GM12878 (cell line): ENCODE results near the gene RASGRP3. TPM values are rescaled to one million over a fixed set of nuclear protein-coding genes. Genes with fewer than 3 reads are reported as not detected.

Experiments
- ATAC-seq: fragments of 200-7000 bp; cut with Tn5 transposase; 3 replicates; pipeline ENCODE4 v1.9.1; 2020; ENCODE audit warnings: mild to moderate bottlenecking, moderate library complexity
- BruUV-seq: library from RNA; stranded (reverse); fragments of 400-500 nt; replicated peaks from 2 replicates; lab custom pipeline; 2021; lab: Mats Ljungman, UMichigan
- CTCF ChIA-PET: fragments of 300-600 bp; sonication (Branson Sonifier 250); formaldehyde crosslinking; extraction: SDS; loops from one replicate; lab custom pipeline; 2021; ENCODE audit warnings: inconsistent platforms; lab: Yijun Ruan, JAX
- POLR2A ChIA-PET: fragments of 350-600 bp; formaldehyde crosslinking; extraction: SDS; loops from one replicate; lab custom pipeline; 2021; ENCODE audit warnings: inconsistent platforms; lab: Charles Lee
- RAD21 ChIA-PET: fragments of 300-600 bp; sonication (Branson Sonifier 250); formaldehyde crosslinking; loops from one replicate; lab custom pipeline; 2023; ENCODE audit warnings: antibody characterized with exemption; ENCODE audit not compliant: unreplicated experiment; lab: Charles Lee
- SMC1A ChIA-PET: fragments of 300-600 bp; sonication (Branson Sonifier 250); formaldehyde crosslinking; loops from one replicate; lab custom pipeline; 2023; ENCODE audit not compliant: unreplicated experiment, uncharacterized antibody; lab: Charles Lee
- DNase-seq: peaks from one replicate; pipeline ENCODE4 v3.0.0-alpha.2; 2011; ENCODE audit warnings: low read depth, low spot score
- FAIRE-seq: peaks from 3 replicates; lab custom pipeline; 2011; peaks lifted over from hg19 to GRCh38; lab: Jason Lieb, UNC
- H2AFZ ChIP-seq: 2 replicates; pipeline ENCODE4 v1.6.0; 2011; ENCODE audit warnings: low read depth, low read length, control low read depth; ENCODE audit not compliant: control insufficient read depth
- H3K27ac ChIP-seq: 2 replicates; pipeline ENCODE4 v1.5.1; 2011; ENCODE audit warnings: control low read depth; ENCODE audit not compliant: control insufficient read depth, insufficient read depth
- H3K27me3 ChIP-seq, 2 experiments: replicated peaks in 1 of 2; 2 replicates each; pipeline versions ENCODE4 v1.6.0 to v1.6.1; 2011; ENCODE audit warnings: low read length in 1 of 2; ENCODE audit not compliant: control insufficient read depth in 2 of 2, insufficient read depth in 2 of 2
- H3K36me3 ChIP-seq, 2 experiments: 2 replicates each; pipeline ENCODE4 v1.5.1; 2011; ENCODE audit warnings: low read length in 1 of 2; ENCODE audit not compliant: control insufficient read depth in 2 of 2, insufficient read depth in 2 of 2
- H3K4me1 ChIP-seq: 2 replicates; pipeline ENCODE4 v1.6.1; 2011; ENCODE audit warnings: mild to moderate bottlenecking, low read length, moderate library complexity, mixed read lengths; ENCODE audit not compliant: control insufficient read depth, insufficient read depth
- H3K4me2 ChIP-seq: 2 replicates; pipeline ENCODE4 v1.6.0; 2011; ENCODE audit warnings: control low read depth; ENCODE audit not compliant: control insufficient read depth, insufficient read depth
- H3K4me3 ChIP-seq: fragments of 200-600 bp; sonication (generic); 2 replicates; pipeline ENCODE4 v1.5.1; 2016
- H3K79me2 ChIP-seq: 2 replicates; pipeline ENCODE4 v1.6.0; 2011; ENCODE audit warnings: low read length; ENCODE audit not compliant: control insufficient read depth, insufficient read depth
- H3K9ac ChIP-seq: 2 replicates; pipeline ENCODE4 v1.8.0; 2011; ENCODE audit warnings: low read length, control low read depth, mixed read lengths; ENCODE audit not compliant: control insufficient read depth, insufficient read depth
- H3K9me3 ChIP-seq: replicated peaks from 3 replicates; pipeline ENCODE4 v1.5.1; 2011; ENCODE audit warnings: mild to moderate bottlenecking, low read length; ENCODE audit not compliant: control insufficient read depth, insufficient read depth
- H4K20me1 ChIP-seq: 2 replicates; pipeline ENCODE4 v1.6.0; 2011; ENCODE audit not compliant: control insufficient read depth, insufficient read depth
- BHLHE40 ChIP-seq, 2 experiments: fragments of 450-650 bp in 1 of 2; IDR thresholded peaks; 2 replicates each; pipeline ENCODE4 v1.6.1; 2011 to 2017; ENCODE audit warnings: low read depth in 2 of 2, borderline replicate concordance in 1 of 2, improper control_type of control experiment in 1 of 2, low read length in 1 of 2, mild to moderate bottlenecking in 1 of 2
- EGR1 ChIP-seq, 2 experiments: IDR thresholded peaks; 1 replicate in 1 of 2; 2 replicates in 1 of 2; pipeline ENCODE4 v1.6.1; 2011 to 2012; ENCODE audit warnings: low read depth in 2 of 2, low read length in 2 of 2, borderline replicate concordance in 1 of 2, mild to moderate bottlenecking in 1 of 2, moderate library complexity in 1 of 2
- ETV6 ChIP-seq, 2 experiments: fragments of 450-650 bp in 1 of 2; IDR thresholded peaks in 1 of 2; conservative IDR thresholded peaks in 1 of 2; 2 replicates each; pipeline ENCODE4 v1.6.1; 2014; ENCODE audit warnings: antibody characterized with exemption in 1 of 2, borderline replicate concordance in 1 of 2, low read depth in 1 of 2, mild to moderate bottlenecking in 1 of 2, moderate library complexity in 1 of 2
- PAX8 ChIP-seq: fragments of 450-650 bp; IDR thresholded peaks from 2 replicates; pipeline ENCODE4 v1.6.1; 2017; ENCODE audit warnings: mild to moderate bottlenecking, moderate library complexity
- RAD21 ChIP-seq: IDR thresholded peaks from 2 replicates; pipeline ENCODE4 v1.6.1; 2011; ENCODE audit warnings: mild to moderate bottlenecking, low read depth, low read length, moderate library complexity; ENCODE audit not compliant: insufficient read depth
- SIN3A ChIP-seq: IDR thresholded peaks from 2 replicates; pipeline ENCODE4 v1.6.1; 2012; ENCODE audit warnings: low read depth, low read length, improper control_type of control experiment
- TARDBP ChIP-seq: IDR thresholded peaks from 2 replicates; pipeline ENCODE4 v1.6.1; 2016; ENCODE audit warnings: borderline replicate concordance
- WGBS: methylation state at CpG from one replicate; pipeline ENCODE4 v1.1.6; 2016; ENCODE audit warnings: low lambda C conversion rate; ENCODE audit not compliant: insufficient replicate concordance, insufficient coverage; ENCODE audit errors: missing lambda C conversion rate; 5-methylcytosine and 5-hydroxymethylcytosine counted together
- in situ Hi-C: fragments of 300-500 bp; cut with MboI; formaldehyde crosslinking; loops from 9 replicates; pipeline ENCODE4 v1.14.3; 2018; ENCODE audit warnings: mixed read lengths
- intact Hi-C: fragments of 100-400 bp; cut with micrococcal nuclease; formaldehyde crosslinking; loops from one replicate; pipeline ENCODE4 v1.14.2; 2022; ENCODE audit not compliant: unreplicated experiment
- polyA plus RNA-seq, 11 experiments: library from polyadenylated mRNA; depleted of rRNA in 4 of 11; unstranded in 6 of 11; stranded (reverse) in 5 of 11; fragments of >200 nt; fragmentation: Nextera tagmentation in 4 of 11; fragmentation: Illumina TruSeq in 1 of 11; extraction: Ambion mirVana in 4 of 11; extraction: Trizol in 1 of 11; gene quantifications; 1 replicate in 1 of 11; 2 replicates in 10 of 11; pipeline versions ENCODE4 v1.2.1 to v1.2.3, GENCODE V29; 2011 to 2016; ENCODE audit warnings: inconsistent platforms in 2 of 11, missing spikeins in 2 of 11, low read depth in 1 of 11
- total RNA-seq, 4 experiments: library from RNA; depleted of rRNA in 3 of 4; stranded (reverse); fragments of >200 nt in 3 of 4; fragmentation: Illumina TruSeq in 1 of 4; extraction: Trizol in 1 of 4; gene quantifications; 2 replicates each; pipeline versions ENCODE4 v1.2.1 to v1.2.3, GENCODE V29; 2013 to 2021
- TF ChIP-seq, protein P1 (sequence below): IDR thresholded peaks from 2 replicates; pipeline ENCODE4 v1.6.1; 2012; ENCODE audit warnings: improper control_type of control experiment, low read depth, low read length; ENCODE audit not compliant: insufficient replicate concordance
- TF ChIP-seq, protein P2 (sequence below): fragments of 450-650 bp; formaldehyde crosslinking; IDR thresholded peaks from 2 replicates; pipeline ENCODE4 v1.4.0; 2022; ENCODE audit warnings: mild to moderate bottlenecking, moderate library complexity
- TF ChIP-seq, protein P3 (sequence below): fragments of 450-650 bp; IDR thresholded peaks from 2 replicates; pipeline ENCODE4 v1.6.1; 2017; ENCODE audit warnings: mild to moderate bottlenecking, low read depth, inconsistent platforms; ENCODE audit not compliant: poor library complexity, severe bottlenecking

RASGRP3 gene
- total and polyA plus RNA-seq, 10 of the 15 experiments (the other 5 are each of a cell fraction or from before 2014, with no cell fraction given) = 31.6 to 106 (median 64.7) TPM

DNA sequence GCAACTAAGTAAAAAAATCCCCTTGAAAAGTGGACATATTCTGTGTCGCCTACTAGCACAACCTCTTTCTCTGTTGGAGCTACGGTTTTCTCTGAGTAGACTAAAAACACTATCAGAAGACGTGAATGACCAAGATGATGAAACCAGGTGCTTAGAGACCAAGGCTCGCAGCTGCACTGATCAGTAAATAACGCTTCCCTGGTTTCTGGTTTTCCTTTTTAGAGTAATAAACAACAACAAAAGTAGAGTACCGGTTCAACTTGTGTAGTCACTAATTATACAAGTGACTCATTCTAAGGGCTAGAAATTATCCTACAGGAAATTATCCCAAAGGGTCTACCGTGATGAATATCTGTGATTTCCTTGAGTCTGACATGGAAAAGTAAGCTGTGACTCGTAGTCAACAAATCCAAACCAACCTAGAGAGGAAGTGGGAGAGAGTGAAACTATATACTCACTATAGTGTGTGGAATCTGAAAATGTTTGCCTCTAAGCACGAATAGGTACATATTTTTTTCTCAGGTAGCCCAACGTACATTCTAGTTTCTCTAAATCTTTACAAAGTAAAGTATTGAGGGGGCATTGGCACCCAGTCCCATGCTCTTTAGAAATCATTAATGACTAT, 17.8 kb downstream of the RASGRP3 start:
- FAIRE-seq (peak; percentile 13), ATAC-seq (peak; percentile 59), DNase-seq (no peak)
- WGBS = under 1% methylated on average over 10 of the region's 10 CpGs
- no peaks in the 10 kb centered on the region for H3K9me3 ChIP-seq
- SMC1A ChIA-PET = interaction anchor here (1.0 to 15.4 kb wide), 8 partner anchors 8 to 89 kb away, joined by 3 to 258 read pairs (median 4); partner anchors contain the start of gene RASGRP3
- POLR2A ChIA-PET = interaction anchor here (0.6 to 3.3 kb wide), 8 partner anchors 10 to 106 kb away, joined by 3 to 36 read pairs (median 5); partner anchors contain the start of gene RASGRP3
- H3K4me1 ChIP-seq = peaks cover 75% of the 10 kb centered on the region
- H3K27ac ChIP-seq = peak overlapping the region; percentile 69
- BruUV-seq = no TSS peak
- peaks cover 97% of the 10 kb centered on the region for H3K79me2 ChIP-seq
- H2AFZ ChIP-seq = no peak overlapping the region
- peak overlapping the region; percentile 42 for H3K4me3 ChIP-seq
- H3K9ac ChIP-seq = peak overlapping the region; percentile 54
- CTCF ChIA-PET = interaction anchor here (1.3 to 4.0 kb wide), 6 partner anchors 9 to 89 kb away, joined by 3 to 26 read pairs (median 8); partner anchors contain the start of gene RASGRP3
- peaks cover 0 to 9% of the 10 kb centered on the region in 2 experiments; a peak in 2 of 4 replicates for H3K36me3 ChIP-seq
- no peaks in the 10 kb centered on the region for H3K27me3 ChIP-seq
- H4K20me1 ChIP-seq = no peaks in the 10 kb centered on the region
- in situ Hi-C loops = loop anchor here (25.0 kb wide), 1 partner anchor 1193 kb away; no protein-coding TSS in a partner anchor
- RAD21 ChIA-PET = interaction anchor here (1.1 to 15.9 kb wide), 5 partner anchors 9 to 105 kb away, joined by 3 to 222 read pairs (median 4); partner anchors contain the start of genes FAM98A and RASGRP3
- intact Hi-C loops = loop anchor here (10.0 kb wide), 1 partner anchor 1129 kb away; no protein-coding TSS in a partner anchor
- peak overlapping the region; percentile 62 for H3K4me2 ChIP-seq
- TF ChIP-seq, protein P1, sequence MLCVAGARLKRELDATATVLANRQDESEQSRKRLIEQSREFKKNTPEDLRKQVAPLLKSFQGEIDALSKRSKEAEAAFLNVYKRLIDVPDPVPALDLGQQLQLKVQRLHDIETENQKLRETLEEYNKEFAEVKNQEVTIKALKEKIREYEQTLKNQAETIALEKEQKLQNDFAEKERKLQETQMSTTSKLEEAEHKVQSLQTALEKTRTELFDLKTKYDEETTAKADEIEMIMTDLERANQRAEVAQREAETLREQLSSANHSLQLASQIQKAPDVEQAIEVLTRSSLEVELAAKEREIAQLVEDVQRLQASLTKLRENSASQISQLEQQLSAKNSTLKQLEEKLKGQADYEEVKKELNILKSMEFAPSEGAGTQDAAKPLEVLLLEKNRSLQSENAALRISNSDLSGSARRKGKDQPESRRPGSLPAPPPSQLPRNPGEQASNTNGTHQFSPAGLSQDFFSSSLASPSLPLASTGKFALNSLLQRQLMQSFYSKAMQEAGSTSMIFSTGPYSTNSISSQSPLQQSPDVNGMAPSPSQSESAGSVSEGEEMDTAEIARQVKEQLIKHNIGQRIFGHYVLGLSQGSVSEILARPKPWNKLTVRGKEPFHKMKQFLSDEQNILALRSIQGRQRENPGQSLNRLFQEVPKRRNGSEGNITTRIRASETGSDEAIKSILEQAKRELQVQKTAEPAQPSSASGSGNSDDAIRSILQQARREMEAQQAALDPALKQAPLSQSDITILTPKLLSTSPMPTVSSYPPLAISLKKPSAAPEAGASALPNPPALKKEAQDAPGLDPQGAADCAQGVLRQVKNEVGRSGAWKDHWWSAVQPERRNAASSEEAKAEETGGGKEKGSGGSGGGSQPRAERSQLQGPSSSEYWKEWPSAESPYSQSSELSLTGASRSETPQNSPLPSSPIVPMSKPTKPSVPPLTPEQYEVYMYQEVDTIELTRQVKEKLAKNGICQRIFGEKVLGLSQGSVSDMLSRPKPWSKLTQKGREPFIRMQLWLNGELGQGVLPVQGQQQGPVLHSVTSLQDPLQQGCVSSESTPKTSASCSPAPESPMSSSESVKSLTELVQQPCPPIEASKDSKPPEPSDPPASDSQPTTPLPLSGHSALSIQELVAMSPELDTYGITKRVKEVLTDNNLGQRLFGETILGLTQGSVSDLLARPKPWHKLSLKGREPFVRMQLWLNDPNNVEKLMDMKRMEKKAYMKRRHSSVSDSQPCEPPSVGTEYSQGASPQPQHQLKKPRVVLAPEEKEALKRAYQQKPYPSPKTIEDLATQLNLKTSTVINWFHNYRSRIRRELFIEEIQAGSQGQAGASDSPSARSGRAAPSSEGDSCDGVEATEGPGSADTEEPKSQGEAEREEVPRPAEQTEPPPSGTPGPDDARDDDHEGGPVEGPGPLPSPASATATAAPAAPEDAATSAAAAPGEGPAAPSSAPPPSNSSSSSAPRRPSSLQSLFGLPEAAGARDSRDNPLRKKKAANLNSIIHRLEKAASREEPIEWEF = peak; percentile 48
- TF ChIP-seq, protein P2, sequence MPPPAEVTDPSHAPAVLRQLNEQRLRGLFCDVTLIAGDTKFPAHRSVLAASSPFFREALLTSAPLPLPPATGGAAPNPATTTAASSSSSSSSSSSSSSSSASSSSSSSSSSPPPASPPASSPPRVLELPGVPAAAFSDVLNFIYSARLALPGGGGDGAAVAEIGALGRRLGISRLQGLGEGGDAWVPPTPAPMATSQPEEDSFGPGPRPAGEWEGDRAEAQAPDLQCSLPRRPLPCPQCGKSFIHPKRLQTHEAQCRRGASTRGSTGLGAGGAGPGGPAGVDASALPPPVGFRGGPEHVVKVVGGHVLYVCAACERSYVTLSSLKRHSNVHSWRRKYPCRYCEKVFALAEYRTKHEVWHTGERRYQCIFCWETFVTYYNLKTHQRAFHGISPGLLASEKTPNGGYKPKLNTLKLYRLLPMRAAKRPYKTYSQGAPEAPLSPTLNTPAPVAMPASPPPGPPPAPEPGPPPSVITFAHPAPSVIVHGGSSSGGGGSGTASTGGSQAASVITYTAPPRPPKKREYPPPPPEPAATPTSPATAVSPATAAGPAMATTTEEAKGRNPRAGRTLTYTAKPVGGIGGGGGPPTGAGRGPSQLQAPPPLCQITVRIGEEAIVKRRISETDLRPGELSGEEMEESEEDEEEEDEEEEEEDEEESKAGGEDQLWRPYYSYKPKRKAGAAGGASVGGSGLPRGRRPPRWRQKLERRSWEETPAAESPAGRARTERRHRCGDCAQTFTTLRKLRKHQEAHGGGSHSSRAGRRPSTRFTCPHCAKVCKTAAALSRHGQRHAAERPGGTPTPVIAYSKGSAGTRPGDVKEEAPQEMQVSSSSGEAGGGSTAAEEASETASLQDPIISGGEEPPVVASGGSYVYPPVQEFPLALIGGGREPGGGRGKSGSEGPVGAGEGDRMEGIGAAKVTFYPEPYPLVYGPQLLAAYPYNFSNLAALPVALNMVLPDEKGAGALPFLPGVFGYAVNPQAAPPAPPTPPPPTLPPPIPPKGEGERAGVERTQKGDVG (CRISPR knock-in tag) = no peak
- no peak for TF ChIP-seq TARDBP
- no peak for TF ChIP-seq BHLHE40 (IDR thresholded peaks at IDR 0.05; ENCODE audit: borderline replicate concordance in 1 of 2, low read depth in 2 of 2, low read length in 1 of 2)
- no peak for TF ChIP-seq RAD21
- no peak for TF ChIP-seq EGR1 (IDR thresholded peaks at IDR 0.05; ENCODE audit: borderline replicate concordance in 1 of 2, low read depth in 2 of 2, low read length in 2 of 2)
- TF ChIP-seq, protein P3, sequence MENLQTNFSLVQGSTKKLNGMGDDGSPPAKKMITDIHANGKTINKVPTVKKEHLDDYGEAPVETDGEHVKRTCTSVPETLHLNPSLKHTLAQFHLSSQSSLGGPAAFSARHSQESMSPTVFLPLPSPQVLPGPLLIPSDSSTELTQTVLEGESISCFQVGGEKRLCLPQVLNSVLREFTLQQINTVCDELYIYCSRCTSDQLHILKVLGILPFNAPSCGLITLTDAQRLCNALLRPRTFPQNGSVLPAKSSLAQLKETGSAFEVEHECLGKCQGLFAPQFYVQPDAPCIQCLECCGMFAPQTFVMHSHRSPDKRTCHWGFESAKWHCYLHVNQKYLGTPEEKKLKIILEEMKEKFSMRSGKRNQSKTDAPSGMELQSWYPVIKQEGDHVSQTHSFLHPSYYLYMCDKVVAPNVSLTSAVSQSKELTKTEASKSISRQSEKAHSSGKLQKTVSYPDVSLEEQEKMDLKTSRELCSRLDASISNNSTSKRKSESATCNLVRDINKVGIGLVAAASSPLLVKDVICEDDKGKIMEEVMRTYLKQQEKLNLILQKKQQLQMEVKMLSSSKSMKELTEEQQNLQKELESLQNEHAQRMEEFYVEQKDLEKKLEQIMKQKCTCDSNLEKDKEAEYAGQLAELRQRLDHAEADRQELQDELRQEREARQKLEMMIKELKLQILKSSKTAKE = peak; percentile 69
- no peak for TF ChIP-seq SIN3A
- TF ChIP-seq ETV6 (conservative IDR thresholded peaks at IDR 0.05 in 1 of 2, IDR thresholded peaks at IDR 0.05 in 1 of 2; ENCODE audit: borderline replicate concordance in 1 of 2, low read depth in 1 of 2) = no peak
- TF ChIP-seq PAX8 = no peak
